HepG2 (cell line): Measurements from ENCODE around the gene ZBTB43. TPM values are rescaled to one million over a fixed set of nuclear protein-coding genes. Genes with fewer than 3 reads are reported as not detected.

Experiments
- GABPA ChIP-seq, 2 experiments: IDR thresholded peaks; 2 replicates each; pipeline ENCODE4 v1.6.1; 2011 to 2016; ENCODE audit warnings: low read depth in 2 of 2, low read length in 1 of 2, missing biosample characterization in 1 of 2, missing genetic modification characterization in 1 of 2
- GATAD1 ChIP-seq: IDR thresholded peaks from 2 replicates; pipeline ENCODE4 v1.6.1; 2016; ENCODE audit warnings: missing genetic modification reagents, missing compliant biosample characterization
- KDM5A ChIP-seq: fragments of 200-600 bp; sonication (generic); IDR thresholded peaks from 2 replicates; pipeline ENCODE4 v1.7.0; 2018; ENCODE audit warnings: antibody characterized with exemption, mild to moderate bottlenecking, low read length, borderline replicate concordance
- KMT2B ChIP-seq: IDR thresholded peaks from 2 replicates; pipeline ENCODE4 v1.6.1; 2016; ENCODE audit warnings: missing genetic modification reagents, missing compliant biosample characterization
- NBN ChIP-seq: fragments of 450-650 bp; conservative IDR thresholded peaks from 2 replicates; pipeline ENCODE4 v1.6.1; 2017
- NR2F6 ChIP-seq, 2 experiments: IDR thresholded peaks; 2 replicates each; pipeline ENCODE4 v1.6.1; 2016; ENCODE audit warnings: antibody characterized with exemption in 1 of 2, mild to moderate bottlenecking in 1 of 2
- POLR2AphosphoS2 ChIP-seq: IDR thresholded peaks from 2 replicates; pipeline ENCODE4 v1.6.1; 2011; ENCODE audit warnings: low read depth, low read length, improper control_type of control experiment
- SIN3A ChIP-seq: IDR thresholded peaks from 2 replicates; pipeline ENCODE4 v1.6.1; 2011; ENCODE audit warnings: low read depth, mild to moderate bottlenecking, control low read depth, low read length, borderline replicate concordance
- SMAD9 ChIP-seq: sonication (generic); formaldehyde crosslinking; IDR thresholded peaks from 2 replicates; pipeline ENCODE4 v1.5.1; 2020; ENCODE audit warnings: mild to moderate bottlenecking, missing genetic modification reagents
- STAG1 ChIP-seq: sonication (generic); formaldehyde crosslinking; IDR thresholded peaks from 2 replicates; pipeline ENCODE4 v1.4.0; 2020; ENCODE audit warnings: missing genetic modification reagents
- TEAD3 ChIP-seq: optimal IDR thresholded peaks from 2 replicates; pipeline ENCODE3; 2016; ENCODE audit warnings: borderline replicate concordance
- XRCC5 ChIP-seq: fragments of 200-400 bp; formaldehyde crosslinking; optimal IDR thresholded peaks from 2 replicates; pipeline ENCODE3; 2017; ENCODE audit warnings: mild to moderate bottlenecking, low read length
- ZNF432 ChIP-seq: sonication (generic); formaldehyde crosslinking; IDR thresholded peaks from 2 replicates; pipeline ENCODE4 v1.5.0; 2020; ENCODE audit warnings: missing genetic modification reagents, mild to moderate bottlenecking, borderline replicate concordance
- polyA plus RNA-seq, 8 experiments: library from polyadenylated mRNA; depleted of rRNA in 3 of 8; stranded (reverse) in 7 of 8; unstranded in 1 of 8; fragments of >200 nt; fragmentation: Illumina TruSeq in 4 of 8; extraction: Trizol in 4 of 8; gene quantifications; 2 replicates each; pipeline versions ENCODE4 v1.2.1 to v1.2.3, GENCODE V29; 2011 to 2016; ENCODE audit warnings: low read depth in 4 of 8, missing spikeins in 1 of 8, mixed read lengths in 1 of 8; ENCODE audit not compliant: insufficient read depth in 1 of 8
- total RNA-seq, 5 experiments: library from RNA; depleted of rRNA; stranded (reverse); fragments of >200 nt; fragmentation: Illumina TruSeq; extraction: Trizol; gene quantifications; 2 replicates each; pipeline ENCODE4 v1.2.3, GENCODE V29; 2016; ENCODE audit warnings: low read depth in 1 of 5
- TF ChIP-seq, protein P1 (sequence below): sonication (generic); formaldehyde crosslinking; IDR thresholded peaks from 2 replicates; pipeline ENCODE4 v1.5.0; 2020; ENCODE audit warnings: mild to moderate bottlenecking, missing genetic modification reagents, moderate library complexity
- TF ChIP-seq, protein P2 (sequence below): sonication (generic); formaldehyde crosslinking; IDR thresholded peaks from 2 replicates; pipeline ENCODE4 v1.4.0; 2020; ENCODE audit warnings: mild to moderate bottlenecking, missing genetic modification reagents
- TF ChIP-seq, protein P3 (sequence below): IDR thresholded peaks from 2 replicates; pipeline ENCODE4 v1.6.1; 2016; ENCODE audit warnings: missing compliant biosample characterization, missing genetic modification reagents, borderline replicate concordance
- TF ChIP-seq, protein P4 (sequence below): IDR thresholded peaks from 2 replicates; pipeline ENCODE4 v1.6.1; 2016

The ZBTB43 gene
- total and polyA plus RNA-seq, 2 of the 13 experiments (the other 11 are each of a cell fraction or from before 2014, with no cell fraction given), result 7.1 to 31.4 TPM

DNA sequence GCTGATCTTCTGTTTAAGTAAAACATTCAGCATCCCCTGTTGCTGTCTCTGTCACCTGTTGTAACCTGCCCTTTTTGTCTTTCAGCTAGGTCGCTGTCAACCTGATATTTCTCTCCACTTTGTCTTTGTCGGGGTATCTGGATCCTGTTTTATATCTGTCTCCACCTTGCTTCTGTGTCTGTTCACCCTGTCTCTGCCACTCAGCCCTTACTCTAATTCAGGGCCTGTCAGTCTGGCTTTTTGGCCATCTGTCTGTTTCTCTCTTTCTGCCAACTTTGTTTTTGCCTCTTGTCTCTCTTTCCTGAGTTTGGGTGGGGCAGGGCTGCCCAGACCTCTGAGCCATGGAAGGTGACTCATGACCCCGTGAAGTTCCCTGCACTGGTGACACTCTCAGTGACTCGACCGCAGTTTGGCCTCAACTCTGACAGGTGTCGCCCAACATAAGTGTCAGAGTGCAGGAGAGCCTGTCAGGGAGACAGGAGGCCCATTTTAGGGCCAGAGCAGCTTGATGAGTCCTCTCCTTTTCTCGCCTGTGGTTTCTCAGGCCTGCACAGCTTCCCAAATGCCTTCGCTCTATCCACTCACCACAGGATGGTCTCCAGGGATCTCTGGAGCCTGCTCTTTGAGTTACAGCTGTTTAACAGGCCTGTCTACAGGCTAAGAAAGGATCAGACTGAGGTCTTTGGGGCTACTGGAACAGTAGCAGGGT is 868 bp downstream of the ZBTB43 start (continued):
- TF ChIP-seq, protein P1, sequence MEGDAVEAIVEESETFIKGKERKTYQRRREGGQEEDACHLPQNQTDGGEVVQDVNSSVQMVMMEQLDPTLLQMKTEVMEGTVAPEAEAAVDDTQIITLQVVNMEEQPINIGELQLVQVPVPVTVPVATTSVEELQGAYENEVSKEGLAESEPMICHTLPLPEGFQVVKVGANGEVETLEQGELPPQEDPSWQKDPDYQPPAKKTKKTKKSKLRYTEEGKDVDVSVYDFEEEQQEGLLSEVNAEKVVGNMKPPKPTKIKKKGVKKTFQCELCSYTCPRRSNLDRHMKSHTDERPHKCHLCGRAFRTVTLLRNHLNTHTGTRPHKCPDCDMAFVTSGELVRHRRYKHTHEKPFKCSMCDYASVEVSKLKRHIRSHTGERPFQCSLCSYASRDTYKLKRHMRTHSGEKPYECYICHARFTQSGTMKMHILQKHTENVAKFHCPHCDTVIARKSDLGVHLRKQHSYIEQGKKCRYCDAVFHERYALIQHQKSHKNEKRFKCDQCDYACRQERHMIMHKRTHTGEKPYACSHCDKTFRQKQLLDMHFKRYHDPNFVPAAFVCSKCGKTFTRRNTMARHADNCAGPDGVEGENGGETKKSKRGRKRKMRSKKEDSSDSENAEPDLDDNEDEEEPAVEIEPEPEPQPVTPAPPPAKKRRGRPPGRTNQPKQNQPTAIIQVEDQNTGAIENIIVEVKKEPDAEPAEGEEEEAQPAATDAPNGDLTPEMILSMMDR, result peak; percentile 55
- TF ChIP-seq STAG1 (CRISPR knock-in tag) (0 out of 2 replicates have a peak, but pooled peaks have one; percentile 14), NR2F6 (IDR thresholded peaks at IDR 0.05) (no peak; the same call in 1 of the 2 replicates), NR2F6 (CRISPR knock-in tag; IDR thresholded peaks at IDR 0.05) (0 out of 2 replicates have a peak, but pooled peaks have one; percentile 38), ZNF432 (no peak), TEAD3 (peak; percentile 20), XRCC5 (peak; percentile 18), KMT2B (CRISPR knock-in tag) (peak; percentile 42; the same call in 1 of the 2 replicates), GABPA (IDR thresholded peaks at IDR 0.05; ENCODE audit: low read depth, low read length) (no peak), GABPA (CRISPR knock-in tag; IDR thresholded peaks at IDR 0.05; ENCODE audit: low read depth) (peak; percentile 52), SIN3A (peak; percentile 88; the same call in 1 of the 2 replicates), SMAD9 (CRISPR knock-in tag) (no peak), NBN (no peak), KDM5A (peak; percentile 42; the same call in 1 of the 2 replicates), POLR2AphosphoS2 (no peak), GATAD1 (CRISPR knock-in tag) (peak; percentile 35; the same call in 1 of the 2 replicates)
- TF ChIP-seq, protein P2, sequence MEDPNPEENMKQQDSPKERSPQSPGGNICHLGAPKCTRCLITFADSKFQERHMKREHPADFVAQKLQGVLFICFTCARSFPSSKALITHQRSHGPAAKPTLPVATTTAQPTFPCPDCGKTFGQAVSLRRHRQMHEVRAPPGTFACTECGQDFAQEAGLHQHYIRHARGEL (CRISPR knock-in tag), result no peak
- TF ChIP-seq, protein P3, sequence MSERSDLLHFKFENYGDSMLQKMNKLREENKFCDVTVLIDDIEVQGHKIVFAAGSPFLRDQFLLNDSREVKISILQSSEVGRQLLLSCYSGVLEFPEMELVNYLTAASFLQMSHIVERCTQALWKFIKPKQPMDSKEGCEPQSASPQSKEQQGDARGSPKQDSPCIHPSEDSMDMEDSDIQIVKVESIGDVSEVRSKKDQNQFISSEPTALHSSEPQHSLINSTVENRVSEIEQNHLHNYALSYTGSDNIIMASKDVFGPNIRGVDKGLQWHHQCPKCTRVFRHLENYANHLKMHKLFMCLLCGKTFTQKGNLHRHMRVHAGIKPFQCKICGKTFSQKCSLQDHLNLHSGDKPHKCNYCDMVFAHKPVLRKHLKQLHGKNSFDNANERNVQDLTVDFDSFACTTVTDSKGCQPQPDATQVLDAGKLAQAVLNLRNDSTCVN (CRISPR knock-in tag), result peak; percentile 32; the same call in 1 of the 2 replicates
- TF ChIP-seq, protein P4, sequence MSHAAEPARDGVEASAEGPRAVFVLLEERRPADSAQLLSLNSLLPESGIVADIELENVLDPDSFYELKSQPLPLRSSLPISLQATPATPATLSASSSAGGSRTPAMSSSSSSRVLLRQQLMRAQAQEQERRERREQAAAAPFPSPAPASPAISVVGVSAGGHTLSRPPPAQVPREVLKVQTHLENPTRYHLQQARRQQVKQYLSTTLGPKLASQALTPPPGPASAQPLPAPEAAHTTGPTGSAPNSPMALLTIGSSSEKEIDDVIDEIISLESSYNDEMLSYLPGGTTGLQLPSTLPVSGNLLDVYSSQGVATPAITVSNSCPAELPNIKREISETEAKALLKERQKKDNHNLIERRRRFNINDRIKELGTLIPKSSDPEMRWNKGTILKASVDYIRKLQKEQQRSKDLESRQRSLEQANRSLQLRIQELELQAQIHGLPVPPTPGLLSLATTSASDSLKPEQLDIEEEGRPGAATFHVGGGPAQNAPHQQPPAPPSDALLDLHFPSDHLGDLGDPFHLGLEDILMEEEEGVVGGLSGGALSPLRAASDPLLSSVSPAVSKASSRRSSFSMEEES, result peak; percentile 66; the same call in 1 of the 2 replicates
